Activated T-cell treated with anti-CD3 and anti-CD28 coated beads, Interleukin-2, amount 50 U/mL, for 72 hours (primary cell): ENCODE data around the gene TTC21B. TPM values are rescaled to one million over a fixed set of nuclear protein-coding genes. Genes with fewer than 3 reads are reported as not detected.
A peak's percentile ranks its signal among the peaks of the same experiment; 100 is the strongest.
"Not testable (repeated sequence)": the region's sequence is repeated elsewhere in the genome, so short reads cannot be mapped to it uniquely, and the experiment has no call there.

Experiments
- ATAC-seq, 2 donors: fragments of 150-1000 bp; cut with Tn5 transposase; replicated peaks in 1 of 2; 2 replicates each; pipeline ENCODE4 v1.10.0; 2021; ENCODE audit warnings: moderate library complexity in 2 of 2, mild to moderate bottlenecking in 1 of 2
- DNase-seq, 2 donors: peaks; one replicate each; pipeline ENCODE4 v3.0.0; 2021 to 2022; ENCODE audit warnings: mixed read lengths in 1 of 2
- H3K27ac Mint-ChIP-seq: one replicate; pipeline ENCODE4 v1.8.0; 2022; ENCODE audit warnings: mild to moderate bottlenecking, moderate library complexity, mixed read lengths
- H3K27me3 Mint-ChIP-seq: one replicate; pipeline ENCODE4 v1.8.0; 2022; ENCODE audit warnings: low read depth, mixed read lengths
- H3K36me3 Mint-ChIP-seq, 2 donors: one replicate each; pipeline ENCODE4 v1.8.0; 2022; ENCODE audit warnings: mixed read lengths in 2 of 2, mild to moderate bottlenecking in 1 of 2; ENCODE audit not compliant: insufficient read depth in 2 of 2
- H3K4me1 Mint-ChIP-seq: one replicate; pipeline ENCODE4 v1.8.0; 2022; ENCODE audit warnings: low read depth, mixed read lengths
- H3K4me3 Mint-ChIP-seq, 2 donors: one replicate each; pipeline ENCODE4 v1.8.0; 2022; ENCODE audit warnings: mild to moderate bottlenecking in 2 of 2, mixed read lengths in 2 of 2, moderate library complexity in 2 of 2
- H3K9me3 Mint-ChIP-seq, 2 donors: one replicate each; pipeline ENCODE4 v1.8.0; 2022; ENCODE audit warnings: mixed read lengths in 2 of 2
- total RNA-seq, 2 donors: library from RNA; stranded (reverse); gene quantifications; one replicate each; pipeline ENCODE4 v1.2.3, GENCODE V29; 2022

Gene TTC21B
- total RNA-seq, 2 donors from 2014 or later = 24.9 to 26.8 TPM

DNA sequence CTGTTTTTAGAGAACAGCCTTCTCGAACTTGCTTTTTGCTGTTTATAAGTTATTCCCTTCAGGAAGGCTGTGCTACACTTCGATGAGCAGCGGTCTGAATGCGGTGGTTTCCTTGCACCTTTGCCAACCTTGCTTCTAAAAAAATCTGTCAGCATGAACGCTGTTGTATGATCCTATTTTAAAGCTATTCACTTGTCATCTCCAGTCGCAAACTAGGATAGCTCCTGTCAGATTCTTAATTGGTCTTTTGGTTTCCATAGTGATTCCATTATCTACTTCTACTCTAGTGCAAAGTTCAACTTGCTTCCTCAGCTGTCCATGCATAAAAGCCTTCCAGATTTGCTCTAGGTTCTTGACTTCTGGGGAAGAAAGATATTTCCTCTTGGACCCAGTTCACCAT lies 83.2 kb downstream of the TTC21B start:
- ATAC-seq (no peak), DNase-seq (no peak)
- Mint-ChIP-seq H3K27me3 (no peaks in the 10 kb centered on the region), H3K9me3 (no peaks in the 10 kb centered on the region), H3K36me3 (peaks cover 0 to 4% of the 10 kb centered on the region in 2 donors), H3K4me3 (no peak overlapping the region), H3K4me1 (no peaks in the 10 kb centered on the region), H3K27ac (no peak overlapping the region)

DNA sequence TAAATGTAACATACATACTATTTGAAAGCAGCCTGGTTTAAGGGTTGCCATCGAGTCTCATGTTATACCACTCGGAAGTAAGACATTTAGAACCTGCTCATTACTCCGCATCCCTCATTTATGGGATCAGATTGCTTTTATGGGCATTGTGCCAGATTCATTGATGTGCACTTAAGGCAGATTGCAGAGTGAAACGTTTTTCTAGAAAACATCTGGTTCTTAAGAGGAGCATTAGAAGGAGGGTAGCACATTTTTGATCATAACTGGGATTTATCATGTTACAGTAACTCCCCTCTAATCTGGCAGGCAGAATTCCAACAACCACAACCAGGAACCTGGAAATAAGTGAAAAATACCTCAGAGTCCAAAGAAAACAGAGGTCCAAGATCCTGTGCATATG lies 85.4 kb downstream of the TTC21B start:
- no peak for DNase-seq
- ATAC-seq = no peak
- peaks cover 9% of the 10 kb centered on the region for H3K4me1 Mint-ChIP-seq

DNA sequence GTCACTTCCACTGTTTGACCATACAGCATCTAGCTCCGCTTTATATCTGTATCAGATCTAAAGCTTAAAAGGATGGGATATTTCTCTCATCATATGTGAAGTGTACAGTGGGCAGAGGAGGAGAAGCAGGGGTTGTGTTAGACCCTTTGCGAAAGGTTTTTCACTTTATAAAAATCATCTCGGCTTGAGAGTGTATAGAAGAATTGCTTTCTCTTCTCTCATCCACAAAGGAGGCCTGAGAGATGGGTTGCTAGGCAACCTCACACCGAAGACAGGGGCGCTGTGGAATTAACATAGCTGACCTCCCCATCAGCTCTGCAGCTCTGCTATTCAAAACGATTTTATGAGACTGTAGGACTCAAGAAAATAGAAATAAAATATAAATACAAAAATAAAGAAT lies 89.3 kb downstream of the TTC21B start:
- H3K9me3 Mint-ChIP-seq = peaks cover 5 to 12% of the 10 kb centered on the region in 2 donors
- ATAC-seq (no peak), DNase-seq (no peak)
- no peak overlapping the region for H3K27ac Mint-ChIP-seq
- peaks cover 9% of the 10 kb centered on the region for H3K4me1 Mint-ChIP-seq
- H3K36me3 Mint-ChIP-seq = peaks cover 3 to 9% of the 10 kb centered on the region in 2 donors
- H3K4me3 Mint-ChIP-seq = no peak overlapping the region
- H3K27me3 Mint-ChIP-seq = no peaks in the 10 kb centered on the region

More for the DNA sequence above, 85.4 kb downstream of the TTC21B start:
- Mint-ChIP-seq H3K27me3 (no peaks in the 10 kb centered on the region), H3K27ac (no peak overlapping the region), H3K36me3 (peaks cover 0 to 4% of the 10 kb centered on the region in 2 donors), H3K4me3 (no peak overlapping the region), H3K9me3 (no peaks in the 10 kb centered on the region)

DNA sequence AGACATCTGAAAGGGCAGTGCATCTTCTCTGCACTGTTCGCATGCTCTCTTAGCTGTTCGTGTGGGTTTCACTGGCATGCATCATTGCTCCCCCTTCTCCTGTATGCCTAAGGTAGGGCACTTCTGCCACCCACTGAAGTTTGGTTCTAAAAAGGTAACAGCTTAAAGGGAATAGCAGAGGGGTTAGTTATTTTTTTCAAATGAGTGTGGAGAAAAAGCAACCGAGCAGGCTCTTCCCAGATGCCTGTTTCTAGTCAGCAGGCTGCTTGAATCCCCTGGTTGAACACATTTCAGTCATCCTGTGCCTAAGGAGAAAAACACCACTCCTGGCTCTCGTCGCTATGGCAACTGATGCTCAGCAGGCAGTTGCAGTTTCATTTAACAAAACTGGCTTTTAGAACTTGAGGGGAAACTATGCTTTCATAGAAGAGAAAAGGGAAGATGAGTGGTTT lies 89.7 kb downstream of the TTC21B start:
- Mint-ChIP-seq H3K4me3 (no peak overlapping the region), H3K27ac (no peak overlapping the region), H3K27me3 (no peaks in the 10 kb centered on the region), H3K36me3 (peaks cover 3 to 10% of the 10 kb centered on the region in 2 donors), H3K9me3 (peaks cover 5 to 13% of the 10 kb centered on the region in 2 donors), H3K4me1 (peaks cover 9% of the 10 kb centered on the region)
- peak in 1 of 2 donors; percentile 7 for DNase-seq
- peak in 1 of 2 donors; percentile 30 for ATAC-seq

DNA sequence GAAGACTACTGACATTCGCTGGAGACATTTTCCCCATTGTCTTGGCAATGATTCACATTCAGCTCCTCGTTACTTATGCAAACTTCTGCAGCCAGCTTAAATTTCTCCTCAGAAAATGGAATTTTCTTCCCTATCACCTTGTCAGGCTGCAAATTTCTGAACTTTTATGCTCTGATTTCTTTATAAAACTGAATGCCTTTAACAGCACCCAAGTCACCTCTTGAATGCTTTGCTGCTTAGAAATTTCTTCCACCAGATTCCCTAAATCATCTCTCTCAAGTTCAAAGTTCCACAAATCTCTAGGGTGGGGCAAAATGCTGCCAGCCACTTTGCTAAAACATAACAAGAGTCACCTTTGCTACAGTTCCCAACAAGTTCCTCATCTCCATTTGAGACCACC lies 92.5 kb downstream of the TTC21B start:
- ATAC-seq, DNase-seq, H3K27me3 Mint-ChIP-seq, H3K4me1 Mint-ChIP-seq, H3K27ac Mint-ChIP-seq, H3K4me3 Mint-ChIP-seq: not testable (repeated sequence)
- Mint-ChIP-seq H3K36me3 (peaks cover 3 to 12% of the 10 kb centered on the region in 2 donors), H3K9me3 (peaks cover 5 to 13% of the 10 kb centered on the region in 2 donors)

DNA sequence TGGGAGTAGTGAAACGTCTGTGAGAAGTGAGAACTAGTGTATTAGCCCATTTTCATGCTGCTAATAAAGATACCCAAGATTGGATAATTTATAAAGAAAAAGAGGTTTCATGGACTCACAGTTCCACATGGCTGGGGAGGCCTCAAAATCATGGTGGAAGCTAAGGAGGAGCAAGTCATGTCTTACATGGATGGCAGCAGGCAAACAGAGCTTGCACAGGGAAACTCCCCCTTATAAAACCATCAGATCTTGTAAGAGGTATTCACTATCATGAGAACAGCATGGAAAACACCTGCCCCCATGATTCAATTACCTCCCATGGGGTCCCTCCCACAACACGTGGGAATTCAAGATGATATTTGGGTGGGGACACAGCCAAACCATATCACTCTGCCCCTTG lies 93.9 kb downstream of the TTC21B start:
- H3K27me3 Mint-ChIP-seq, ATAC-seq, H3K4me1 Mint-ChIP-seq, H3K27ac Mint-ChIP-seq, DNase-seq, H3K4me3 Mint-ChIP-seq: not testable (repeated sequence)
- H3K9me3 Mint-ChIP-seq = peaks cover 7 to 15% of the 10 kb centered on the region in 2 donors
- H3K36me3 Mint-ChIP-seq = peaks cover 6 to 14% of the 10 kb centered on the region in 2 donors

DNA sequence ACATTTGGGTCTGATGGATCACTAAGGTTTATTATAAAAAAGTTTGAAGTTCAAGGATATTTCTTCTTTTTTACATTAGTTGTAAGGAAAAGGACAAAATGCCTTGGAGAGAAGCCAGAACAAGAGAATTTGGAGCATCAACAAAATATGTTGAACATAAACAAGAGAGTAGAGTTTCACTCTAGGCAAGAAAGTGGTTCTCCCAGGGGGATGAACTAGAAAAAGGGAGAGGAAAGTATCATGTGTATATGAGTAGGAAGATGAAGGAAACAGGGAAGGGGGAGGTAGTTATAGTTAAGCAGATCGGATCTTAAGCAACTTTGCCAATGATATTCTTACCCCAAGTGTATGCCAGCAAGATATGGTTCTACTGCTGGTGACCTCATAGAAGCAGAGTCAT lies 95.7 kb downstream of the TTC21B start:
- no peak overlapping the region for H3K27ac Mint-ChIP-seq
- peaks cover 15 to 25% of the 10 kb centered on the region in 2 donors for H3K36me3 Mint-ChIP-seq
- ATAC-seq (no peak), DNase-seq (no peak)
- peaks cover 13 to 19% of the 10 kb centered on the region in 2 donors for H3K9me3 Mint-ChIP-seq
- H3K4me1 Mint-ChIP-seq = no peaks in the 10 kb centered on the region
- H3K27me3 Mint-ChIP-seq = no peaks in the 10 kb centered on the region
- H3K4me3 Mint-ChIP-seq = no peak overlapping the region

DNA sequence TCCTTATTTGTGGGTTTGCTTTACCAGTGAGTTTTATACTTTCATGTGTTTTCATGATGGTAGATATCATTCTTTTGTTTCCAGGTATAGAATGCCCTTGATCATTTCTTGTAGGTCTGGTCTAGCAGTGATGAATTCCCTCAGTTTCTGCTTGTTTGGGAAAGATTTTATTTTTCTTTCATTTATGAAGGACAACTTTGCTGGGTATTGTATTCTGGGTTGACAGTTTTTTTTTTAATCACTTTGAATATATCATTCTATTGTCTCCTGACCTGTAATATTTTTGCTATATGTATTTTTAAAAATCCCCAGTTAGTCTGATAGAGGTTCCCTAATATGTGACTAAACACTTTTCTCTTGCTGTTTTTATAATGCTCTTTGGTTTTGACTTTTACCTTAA lies 101.2 kb downstream of the TTC21B start:
- ATAC-seq = no peak
- Mint-ChIP-seq H3K9me3 (peaks cover 11 to 19% of the 10 kb centered on the region in 2 donors), H3K4me1 (no peaks in the 10 kb centered on the region), H3K27me3 (no peaks in the 10 kb centered on the region), H3K27ac (no peak overlapping the region), H3K36me3 (peaks cover 19 to 23% of the 10 kb centered on the region in 2 donors), H3K4me3 (no peak overlapping the region)
- DNase-seq = no peak

DNA sequence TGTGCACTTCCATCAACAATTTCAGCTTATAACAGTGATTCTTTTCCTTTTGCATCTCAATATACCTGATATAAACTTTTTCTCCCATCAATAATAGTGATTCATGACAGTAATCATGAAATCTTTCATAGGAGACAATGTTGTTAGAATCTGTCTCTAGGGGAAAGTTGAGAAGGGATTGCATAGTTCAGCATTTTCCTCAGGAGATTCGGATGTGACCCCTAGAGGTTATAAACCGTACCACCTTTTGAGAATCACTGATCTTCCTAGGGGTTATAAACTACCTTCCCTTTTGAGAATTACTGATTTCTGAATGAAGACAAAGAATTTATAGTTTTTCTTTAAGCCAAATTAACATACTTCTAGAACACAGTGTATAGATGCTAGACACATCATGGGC lies 106.6 kb downstream of the TTC21B start:
- no peak overlapping the region for H3K27ac Mint-ChIP-seq
- no peak overlapping the region for H3K4me3 Mint-ChIP-seq
- H3K4me1 Mint-ChIP-seq = no peaks in the 10 kb centered on the region
- no peaks in the 10 kb centered on the region for H3K27me3 Mint-ChIP-seq
- H3K36me3 Mint-ChIP-seq = peaks cover 2 to 4% of the 10 kb centered on the region in 2 donors
- peaks cover 0 to 7% of the 10 kb centered on the region in 2 donors for H3K9me3 Mint-ChIP-seq
- no peak for DNase-seq
- no peak for ATAC-seq

DNA sequence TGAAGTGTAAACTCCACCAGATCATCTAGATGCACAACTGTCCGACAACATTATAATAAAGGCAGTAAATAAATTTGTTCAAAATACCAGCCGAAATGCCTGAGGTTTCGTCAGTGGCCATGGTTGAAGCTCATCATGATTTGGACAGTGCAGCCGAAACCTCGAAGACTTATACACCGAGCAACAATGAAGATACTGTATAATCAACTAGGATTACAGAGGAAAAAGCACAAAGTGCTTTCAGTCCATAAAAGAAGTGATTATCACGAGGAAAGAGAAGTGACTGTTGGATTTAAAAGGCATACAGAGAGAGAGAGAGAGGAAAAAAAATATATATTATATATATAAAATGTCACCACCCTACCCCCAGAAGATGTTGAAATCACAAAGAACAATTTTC lies 107.5 kb downstream of the TTC21B start:
- Mint-ChIP-seq H3K4me3 (no peak overlapping the region), H3K27me3 (no peaks in the 10 kb centered on the region)

DNA sequence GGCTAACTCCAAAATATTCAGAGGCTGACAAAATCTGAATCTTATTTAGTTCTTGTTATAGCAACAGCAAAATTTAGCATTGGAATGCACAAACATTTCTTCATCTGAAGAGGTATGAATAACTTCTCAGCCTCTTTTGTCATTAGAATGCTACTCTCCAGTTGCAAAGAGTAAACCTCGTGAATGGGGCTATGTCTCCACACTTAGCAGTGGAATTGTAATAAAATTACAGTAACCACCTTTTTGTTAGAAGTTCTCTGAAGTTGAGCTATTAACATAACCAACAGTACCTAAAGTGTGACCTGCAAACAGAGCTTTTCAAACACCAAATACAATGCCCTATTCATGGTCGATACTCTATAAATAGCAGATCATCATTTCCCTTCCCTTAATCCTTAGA lies 109.4 kb downstream of the TTC21B start:
- H3K36me3 Mint-ChIP-seq = no peaks in the 10 kb centered on the region
- ATAC-seq (no peak), DNase-seq (no peak)
- H3K4me3 Mint-ChIP-seq = no peak overlapping the region
- no peaks in the 10 kb centered on the region for H3K4me1 Mint-ChIP-seq
- H3K27me3 Mint-ChIP-seq = no peaks in the 10 kb centered on the region
- H3K9me3 Mint-ChIP-seq = no peaks in the 10 kb centered on the region
- no peak overlapping the region for H3K27ac Mint-ChIP-seq

More for the DNA sequence above, 107.5 kb downstream of the TTC21B start:
- no peaks in the 10 kb centered on the region for H3K4me1 Mint-ChIP-seq
- peaks cover 0 to 5% of the 10 kb centered on the region in 2 donors for H3K9me3 Mint-ChIP-seq
- H3K27ac Mint-ChIP-seq = no peak overlapping the region
- ATAC-seq (no peak), DNase-seq (no peak)
- H3K36me3 Mint-ChIP-seq = peaks cover under 1 to 3% of the 10 kb centered on the region in 2 donors

DNA sequence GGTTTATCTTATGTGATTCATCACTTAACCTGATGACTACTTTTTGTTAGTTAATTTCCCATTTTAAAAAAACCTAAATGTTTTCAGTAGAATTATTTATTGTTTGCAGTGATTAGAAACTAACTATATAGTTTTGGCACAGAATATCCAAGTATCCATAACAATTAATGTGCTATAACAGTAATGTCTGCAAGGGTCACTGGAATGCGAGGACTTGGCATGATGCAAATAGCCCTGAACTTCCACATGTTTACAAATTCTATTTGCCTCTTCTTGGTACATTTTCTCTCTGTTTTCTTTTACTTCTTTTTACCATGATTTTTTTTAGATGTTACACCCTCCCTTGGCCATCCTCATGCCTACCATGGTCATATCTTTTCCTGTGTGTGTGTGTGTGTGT lies 110.2 kb downstream of the TTC21B start:
- Mint-ChIP-seq H3K4me3 (no peak overlapping the region), H3K9me3 (no peaks in the 10 kb centered on the region), H3K4me1 (no peaks in the 10 kb centered on the region), H3K27me3 (no peaks in the 10 kb centered on the region), H3K36me3 (no peaks in the 10 kb centered on the region), H3K27ac (no peak overlapping the region)
- DNase-seq = no peak
- no peak for ATAC-seq

DNA sequence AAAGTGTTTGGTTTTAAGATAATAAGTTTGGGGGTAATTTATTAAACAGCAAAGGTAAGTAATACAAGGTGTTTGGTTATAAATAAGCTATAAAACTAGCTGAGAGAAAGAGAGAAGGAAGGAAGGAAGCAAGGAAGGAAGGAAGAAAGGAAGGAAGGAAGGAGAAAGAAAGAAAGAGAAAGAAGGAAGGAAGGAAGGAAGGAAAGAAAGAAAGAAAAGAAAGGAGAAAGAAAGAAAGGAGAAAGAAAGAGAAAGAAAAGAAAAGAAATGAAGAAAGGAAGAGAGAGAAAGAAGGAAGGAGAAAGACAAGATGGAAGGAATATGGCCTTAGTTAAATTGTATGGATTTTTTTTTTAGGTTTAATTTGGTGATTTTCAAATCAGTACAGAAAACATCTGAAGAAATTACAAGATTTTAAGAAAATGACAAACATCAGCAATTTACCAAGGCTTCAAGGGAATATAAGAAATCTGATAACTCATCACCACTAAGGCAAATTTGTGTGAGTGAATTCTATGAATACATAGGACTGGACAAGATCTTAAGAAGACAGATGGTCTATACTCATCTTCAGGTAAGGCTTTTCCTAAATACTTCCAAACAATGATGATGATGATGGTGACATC lies 113.1 kb downstream of the TTC21B start:
- DNase-seq (no peak), ATAC-seq (no peak)
- Mint-ChIP-seq H3K27ac (peak overlapping the region; percentile 49), H3K4me3 (no peak overlapping the region), H3K27me3 (no peaks in the 10 kb centered on the region), H3K36me3 (no peaks in the 10 kb centered on the region), H3K4me1 (no peaks in the 10 kb centered on the region), H3K9me3 (no peaks in the 10 kb centered on the region)

DNA sequence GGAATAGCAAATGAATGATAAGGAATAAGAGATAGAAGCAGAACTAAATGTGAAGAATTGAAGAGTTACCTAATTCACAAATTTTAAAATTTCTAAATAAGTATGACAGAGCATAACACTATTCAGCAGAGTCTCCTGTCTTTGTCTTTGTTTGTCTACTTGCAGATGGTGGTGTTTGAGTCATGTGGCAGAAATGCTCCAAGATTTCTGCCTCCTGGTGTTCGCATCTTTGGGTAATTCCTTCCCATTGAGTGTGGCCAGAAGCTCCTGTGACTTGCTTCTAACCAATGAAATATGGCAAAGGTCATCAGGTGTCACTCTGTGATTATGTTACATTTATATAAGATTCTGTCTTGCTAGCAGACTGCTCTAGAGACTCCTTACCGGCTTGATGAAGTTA lies 114.0 kb downstream of the TTC21B start:
- no peaks in the 10 kb centered on the region for H3K4me1 Mint-ChIP-seq
- H3K36me3 Mint-ChIP-seq = no peaks in the 10 kb centered on the region
- H3K9me3 Mint-ChIP-seq = no peaks in the 10 kb centered on the region
- no peak overlapping the region for H3K4me3 Mint-ChIP-seq
- ATAC-seq (no peak), DNase-seq (no peak)
- H3K27me3 Mint-ChIP-seq = no peaks in the 10 kb centered on the region
- peak overlapping the region; percentile 49 for H3K27ac Mint-ChIP-seq
